Mesenchymal stem cell (in vitro differentiated cells and primary cell): Measurements from ENCODE around the gene ELAPOR1.

Experiments used
- DNase-seq: peaks from one replicate; pipeline ENCODE4 v3.0.0-alpha.2; 2013
- H2AFZ ChIP-seq: one replicate; pipeline ENCODE4 v1.6.1; 2013; ENCODE audit warnings: low read depth, mild to moderate bottlenecking, control low read depth, inconsistent platforms, low read length, moderate library complexity
- H2AK5ac ChIP-seq: 2 replicates; pipeline ENCODE4 v1.6.1; 2013; ENCODE audit warnings: low read length, moderate library complexity, mild to moderate bottlenecking, inconsistent platforms; ENCODE audit not compliant: severe bottlenecking
- H2BK120ac ChIP-seq: one replicate; pipeline ENCODE4 v1.6.1; 2013; ENCODE audit warnings: low read depth, mild to moderate bottlenecking, inconsistent platforms, low read length, moderate library complexity
- H2BK12ac ChIP-seq, 2 experiments: one replicate each; pipeline ENCODE4 v1.6.1; 2013; ENCODE audit warnings: inconsistent platforms in 2 of 2, low read length in 2 of 2, mild to moderate bottlenecking in 2 of 2, moderate library complexity in 2 of 2, control low read depth in 1 of 2
- H2BK15ac ChIP-seq: one replicate; pipeline ENCODE4 v1.6.1; 2013; ENCODE audit warnings: mild to moderate bottlenecking, low read depth, inconsistent platforms; ENCODE audit not compliant: poor library complexity, severe bottlenecking
- H2BK5ac ChIP-seq: 2 replicates; pipeline ENCODE4 v1.6.1; 2013; ENCODE audit warnings: low read depth, mild to moderate bottlenecking, low read length, control low read depth, inconsistent platforms; ENCODE audit not compliant: poor library complexity, severe bottlenecking
- H3K14ac ChIP-seq, 2 experiments: one replicate each; pipeline ENCODE4 v1.6.1; 2013; ENCODE audit warnings: inconsistent platforms in 2 of 2, low read length in 2 of 2, control low read depth in 1 of 2, mild to moderate bottlenecking in 1 of 2, moderate library complexity in 1 of 2
- H3K18ac ChIP-seq, 2 experiments: one replicate each; pipeline ENCODE4 v1.6.1; 2013; ENCODE audit warnings: inconsistent platforms in 2 of 2, low read length in 2 of 2, control low read depth in 1 of 2, low read depth in 1 of 2, mild to moderate bottlenecking in 1 of 2
- H3K23ac ChIP-seq, 2 experiments: one replicate each; pipeline ENCODE4 v1.6.1; 2013; ENCODE audit warnings: inconsistent platforms in 2 of 2, low read length in 2 of 2, mild to moderate bottlenecking in 2 of 2, moderate library complexity in 2 of 2, control low read depth in 1 of 2
- H3K27ac ChIP-seq: 2 replicates; pipeline ENCODE4 v1.5.1; 2013; ENCODE audit warnings: mild to moderate bottlenecking, moderate library complexity, low read length, control low read depth, inconsistent platforms; ENCODE audit not compliant: poor library complexity, severe bottlenecking
- H3K27me3 ChIP-seq, 2 experiments: 2 replicates each; pipeline versions ENCODE4 v1.6.1 to v1.7.0; 2013; ENCODE audit warnings: low read length in 2 of 2, mild to moderate bottlenecking in 2 of 2, moderate library complexity in 2 of 2, control low read depth in 1 of 2, inconsistent platforms in 1 of 2; ENCODE audit not compliant: control insufficient read depth in 1 of 2, insufficient read depth in 1 of 2
- H3K36me3 ChIP-seq, 2 experiments: 2 replicates each; pipeline versions ENCODE4 v1.6.1 to v1.7.0; 2013; ENCODE audit warnings: low read length in 2 of 2, control low read depth in 1 of 2, inconsistent platforms in 1 of 2, low read depth in 1 of 2, mild to moderate bottlenecking in 1 of 2; ENCODE audit not compliant: insufficient read depth in 2 of 2, control insufficient read depth in 1 of 2
- H3K4ac ChIP-seq, 2 experiments: one replicate each; pipeline ENCODE4 v1.6.1; 2013; ENCODE audit warnings: inconsistent platforms in 2 of 2, low read length in 2 of 2, mild to moderate bottlenecking in 2 of 2, moderate library complexity in 2 of 2, control low read depth in 1 of 2, low read depth in 1 of 2
- H3K4me1 ChIP-seq: 2 replicates; pipeline ENCODE4 v1.6.1; 2013; ENCODE audit warnings: low read depth, low read length, control low read depth; ENCODE audit not compliant: control insufficient read depth, insufficient read depth
- H3K4me2 ChIP-seq: 2 replicates; pipeline ENCODE4 v1.6.1; 2013; ENCODE audit warnings: low read length, mild to moderate bottlenecking, inconsistent platforms; ENCODE audit not compliant: poor library complexity, severe bottlenecking
- H3K4me3 ChIP-seq, 2 experiments: 2 replicates each; pipeline versions ENCODE4 v1.5.1 to v1.7.0; 2013; ENCODE audit warnings: low read length in 2 of 2, mild to moderate bottlenecking in 2 of 2, control low read depth in 1 of 2, low read depth in 1 of 2; ENCODE audit not compliant: insufficient read depth in 1 of 2
- H3K79me1 ChIP-seq: replicated peaks from 2 replicates; pipeline ENCODE4 v1.6.1; 2013; ENCODE audit warnings: mild to moderate bottlenecking, control low read depth, low read length, inconsistent platforms; ENCODE audit not compliant: poor library complexity, severe bottlenecking
- H3K9ac ChIP-seq: 2 replicates; pipeline ENCODE4 v1.7.0; 2013; ENCODE audit warnings: mild to moderate bottlenecking, low read length, moderate library complexity
- H3K9me3 ChIP-seq: 2 replicates; pipeline ENCODE4 v1.7.0; 2013; ENCODE audit warnings: mild to moderate bottlenecking, low read length; ENCODE audit not compliant: control insufficient read depth
- H4K8ac ChIP-seq: one replicate; pipeline ENCODE4 v1.6.1; 2013; ENCODE audit warnings: inconsistent platforms, mild to moderate bottlenecking, low read length, moderate library complexity
- H4K91ac ChIP-seq: one replicate; pipeline ENCODE4 v1.6.1; 2013; ENCODE audit warnings: mild to moderate bottlenecking, low read length, inconsistent platforms
- WGBS: methylation state at CpG from one replicate; pipeline ENCODE4 v1.1.7; 2013; ENCODE audit warnings: mixed read lengths; 5-methylcytosine and 5-hydroxymethylcytosine counted together

Gene ELAPOR1

GRCh38 chr1:109120356-109120755, 6.4 kb downstream of the ELAPOR1 start:
- Histone ChIP-seq H3K79me1 (no peaks in the 10 kb centered on the region), H3K27me3 (peaks cover 0 to 17% of the 10 kb centered on the region in 2 experiments), H2AK5ac (no peak overlapping the region), H3K9me3 (no peaks in the 10 kb centered on the region), H2AFZ (no peak overlapping the region), H3K4me1 (no peaks in the 10 kb centered on the region), H2BK5ac (no peak overlapping the region), H3K4me2 (no peak overlapping the region), H3K18ac (no peak overlapping the region), H3K14ac (no peak overlapping the region), H2BK120ac (no peak overlapping the region), H3K4ac (no peak overlapping the region), H2BK15ac (no peak overlapping the region), H4K8ac (no peak overlapping the region), H3K27ac (no peak overlapping the region), H3K4me3 (no peak overlapping the region), H3K23ac (no peak overlapping the region), H3K9ac (no peak overlapping the region), H3K36me3 (no peaks in the 10 kb centered on the region), H2BK12ac (no peak overlapping the region), H4K91ac (no peak overlapping the region)
- 91% methylated on average over 5 of the region's 5 CpGs for WGBS
- no peak for DNase-seq

GRCh38 chr1:109131059-109131458, 17.1 kb downstream of the ELAPOR1 start:
- H3K27me3 ChIP-seq, result no peaks in the 10 kb centered on the region
- 67% methylated on average over 2 of the region's 2 CpGs for WGBS
- H2BK12ac ChIP-seq, result no peak overlapping the region

GRCh38 chr1:109131800-109132199, 17.9 kb downstream of the ELAPOR1 start:
- H3K4ac ChIP-seq, result no peak overlapping the region
- no peaks in the 10 kb centered on the region for H3K79me1 ChIP-seq
- no peaks in the 10 kb centered on the region for H3K27me3 ChIP-seq
- H3K23ac ChIP-seq, result no peak overlapping the region
- H4K91ac ChIP-seq, result no peak overlapping the region
- no peak for DNase-seq
- H2BK12ac ChIP-seq, result no peak overlapping the region
- H2BK15ac ChIP-seq, result no peak overlapping the region
- no peak overlapping the region for H3K27ac ChIP-seq
- no peak overlapping the region for H2BK5ac ChIP-seq
- no peak overlapping the region for H2AFZ ChIP-seq
- H3K9ac ChIP-seq, result no peak overlapping the region
- no peak overlapping the region for H3K4me3 ChIP-seq
- no peak overlapping the region for H3K4me2 ChIP-seq
- H3K9me3 ChIP-seq, result no peaks in the 10 kb centered on the region
- H3K4me1 ChIP-seq, result no peaks in the 10 kb centered on the region
- H3K14ac ChIP-seq, result no peak overlapping the region
- no peak overlapping the region for H3K18ac ChIP-seq
- H2AK5ac ChIP-seq, result no peak overlapping the region
- no peak overlapping the region for H4K8ac ChIP-seq
- no peak overlapping the region for H2BK120ac ChIP-seq
- no peaks in the 10 kb centered on the region for H3K36me3 ChIP-seq

More at GRCh38 chr1:109131059-109131458, 17.1 kb downstream of the ELAPOR1 start:
- H3K4ac ChIP-seq, result no peak overlapping the region
- no peaks in the 10 kb centered on the region for H3K79me1 ChIP-seq
- H3K14ac ChIP-seq, result no peak overlapping the region
- no peak overlapping the region for H2BK15ac ChIP-seq
- no peak overlapping the region for H3K23ac ChIP-seq
- H3K4me2 ChIP-seq, result no peak overlapping the region
- no peak overlapping the region for H3K18ac ChIP-seq
- no peak overlapping the region for H4K91ac ChIP-seq
- peaks cover 2% of the 10 kb centered on the region for H3K4me1 ChIP-seq
- H3K36me3 ChIP-seq, result no peaks in the 10 kb centered on the region
- no peak overlapping the region for H2AK5ac ChIP-seq
- H2BK120ac ChIP-seq, result no peak overlapping the region
- no peak overlapping the region for H3K4me3 ChIP-seq
- H2BK5ac ChIP-seq, result no peak overlapping the region
- H3K27ac ChIP-seq, result no peak overlapping the region
- DNase-seq, result no peak
- H2AFZ ChIP-seq, result no peak overlapping the region
- no peak overlapping the region for H3K9ac ChIP-seq
- H3K9me3 ChIP-seq, result no peaks in the 10 kb centered on the region
- H4K8ac ChIP-seq, result no peak overlapping the region

- no peak overlapping the region for H3K14ac ChIP-seq
- DNase-seq, result no peak
- 100% methylated on average over 1 of the region's 4 CpGs for WGBS
- no peak overlapping the region for H3K27ac ChIP-seq
- no peak overlapping the region for H3K18ac ChIP-seq
- H3K4me2 ChIP-seq, result no peak overlapping the region
- no peak overlapping the region for H2BK15ac ChIP-seq
- no peak overlapping the region for H2BK5ac ChIP-seq
- no peak overlapping the region for H2AFZ ChIP-seq
- H3K9ac ChIP-seq, result no peak overlapping the region
- H3K36me3 ChIP-seq, result no peaks in the 10 kb centered on the region
- H3K9me3 ChIP-seq, result no peaks in the 10 kb centered on the region
- no peak overlapping the region for H3K23ac ChIP-seq
- H3K4ac ChIP-seq, result no peak overlapping the region
- no peaks in the 10 kb centered on the region for H3K4me1 ChIP-seq
- no peak overlapping the region for H2AK5ac ChIP-seq
- H2BK12ac ChIP-seq, result no peak overlapping the region
- H3K79me1 ChIP-seq, result no peaks in the 10 kb centered on the region
- H4K8ac ChIP-seq, result no peak overlapping the region
- H3K4me3 ChIP-seq, result no peak overlapping the region
- no peaks in the 10 kb centered on the region for H3K27me3 ChIP-seq
- no peak overlapping the region for H4K91ac ChIP-seq
- no peak overlapping the region for H2BK120ac ChIP-seq
Observed at GRCh38 chr1:109133002-109133706, 19.2 kb downstream of the ELAPOR1 start.
